Stimulated activated CD4-positive, alpha-beta T cell treated with anti-CD3 and anti-CD28 coated beads, Interleukin-1b, Interleukin-23, amount 100 ng/mL, for 48 hours (primary cell): ENCODE data around the gene TFAP2A.

ENCODE experiments used
- DNase-seq: peaks from one replicate; pipeline ENCODE4 v3.0.0-alpha.2; 2020

Gene TFAP2A

GRCh38 chr6:10414756-10415616, at the start of gene TFAP2A:
Gene TFAP2A (minus strand): TSS chr6:10415074. CDS start chr6:10414991, 83 bp downstream.
- no peak for DNase-seq

GRCh38 chr6:10463491-10464481, 48.9 kb upstream of the TFAP2A start:
- no peak for DNase-seq

GRCh38 chr6:10463040-10463439, 48.2 kb upstream of the TFAP2A start:
- DNase-seq = no peak

GRCh38 chr6:10461850-10462249, 47.0 kb upstream of the TFAP2A start:
- DNase-seq = no peak

GRCh38 chr6:10460096-10460495, 45.2 kb upstream of the TFAP2A start:
- DNase-seq = no peak

GRCh38 chr6:10458287-10458686, 43.4 kb upstream of the TFAP2A start:
- no peak for DNase-seq

GRCh38 chr6:10453596-10453995, 38.7 kb upstream of the TFAP2A start:
- DNase-seq = no peak

- DNase-seq = no peak
Observed at GRCh38 chr6:10451828-10452509, 37.1 kb upstream of the TFAP2A start.

- no peak for DNase-seq
Observed at GRCh38 chr6:10451394-10451793, 36.5 kb upstream of the TFAP2A start.

- no peak for DNase-seq
Observed at GRCh38 chr6:10449751-10450150, 34.9 kb upstream of the TFAP2A start.

GRCh38 chr6:10448096-10448495, 33.2 kb upstream of the TFAP2A start:
- no peak for DNase-seq

- no peak for DNase-seq
Observed at GRCh38 chr6:10446548-10446947, 31.7 kb upstream of the TFAP2A start.

- no peak for DNase-seq
Observed at GRCh38 chr6:10441655-10442009, 26.8 kb upstream of the TFAP2A start.

GRCh38 chr6:10441004-10441654, 26.3 kb upstream of the TFAP2A start:
- DNase-seq = no peak

GRCh38 chr6:10437891-10438290, 23.0 kb upstream of the TFAP2A start:
- no peak for DNase-seq

- no peak for DNase-seq
Observed at GRCh38 chr6:10434235-10434634, 19.4 kb upstream of the TFAP2A start.

GRCh38 chr6:10433322-10433721, 18.4 kb upstream of the TFAP2A start:
- DNase-seq = no peak

GRCh38 chr6:10431423-10432164, 16.7 kb upstream of the TFAP2A start:
- DNase-seq = no peak

- DNase-seq = no peak
Observed at GRCh38 chr6:10429638-10430427, 15.0 kb upstream of the TFAP2A start.

GRCh38 chr6:10426781-10427279, 12.0 kb upstream of the TFAP2A start:
- no peak for DNase-seq
